RWPE1 (cell line): ENCODE data around the gene LANCL3.
"Not testable (repeated sequence)": the region's sequence is repeated elsewhere in the genome, so short reads cannot be mapped to it uniquely, and the experiment has no call there.

Experiments used
- CTCF ChIA-PET: fragments of 350-600 bp; sonication (Branson Sonifier 250); formaldehyde crosslinking; extraction: SDS; loops from one replicate; lab custom pipeline; 2021; lab: Yijun Ruan, JAX
- POLR2A ChIA-PET: fragments of 400-600 bp; formaldehyde crosslinking; extraction: SDS; loops from one replicate; lab custom pipeline; 2020; ENCODE audit warnings: antibody characterized with exemption; ENCODE audit not compliant: low non-redundant PET; lab: Yijun Ruan, JAX
- DNase-seq: peaks from one replicate; pipeline ENCODE4 v3.0.0; 2012; ENCODE audit warnings: low spot score
- H3K27ac ChIP-seq: fragments of 450-650 bp; 2 replicates; pipeline ENCODE4 v1.5.1; 2017
- CTCF ChIP-seq: fragments of 450-650 bp; conservative IDR thresholded peaks from 2 replicates; pipeline ENCODE4 v1.5.1; 2017; ENCODE audit warnings: low read depth, mild to moderate bottlenecking

LANCL3 gene

GRCh38 chrX:37571426-37572107 lies at the start of gene LANCL3:
Gene LANCL3 (plus strand): TSS chrX:37571661. CDS start chrX:37571871, 210 bp downstream.
- CTCF ChIA-PET = interaction anchor here (0.5 to 0.6 kb wide), 4 partner anchors 179 to 505 kb away, joined by 3 to 4 read pairs (median 3); no protein-coding TSS in a partner anchor
- H3K27ac ChIP-seq, POLR2A ChIA-PET, DNase-seq: not testable (repeated sequence)

- POLR2A ChIA-PET, H3K27ac ChIP-seq, CTCF ChIA-PET, DNase-seq: not testable (repeated sequence)
Measured at GRCh38 chrX:37523673-37524072, 47.8 kb upstream of the LANCL3 start.

GRCh38 chrX:37541991-37542390 lies 29.5 kb upstream of the LANCL3 start:
- ChIA-PET CTCF (no interaction called here), POLR2A (no interaction called here)
- H3K27ac ChIP-seq = no peak overlapping the region
- no peak for DNase-seq
- TF ChIP-seq CTCF = no peak

GRCh38 chrX:37542791-37543190 lies 28.7 kb upstream of the LANCL3 start:
- no peak for DNase-seq
- no peak overlapping the region for H3K27ac ChIP-seq
- no peak for TF ChIP-seq CTCF
- ChIA-PET CTCF (no interaction called here), POLR2A (no interaction called here)

- no peak for DNase-seq
- no peak for TF ChIP-seq CTCF
- CTCF ChIA-PET = no interaction called here
- POLR2A ChIA-PET = no interaction called here
- H3K27ac ChIP-seq = no peak overlapping the region
Measured at GRCh38 chrX:37543324-37543723, 28.1 kb upstream of the LANCL3 start.

GRCh38 chrX:37544531-37544930 lies 26.9 kb upstream of the LANCL3 start:
- H3K27ac ChIP-seq, CTCF ChIA-PET, POLR2A ChIA-PET, DNase-seq: not testable (repeated sequence)

- TF ChIP-seq CTCF = no peak
- ChIA-PET POLR2A (no interaction called here), CTCF (no interaction called here)
Measured at GRCh38 chrX:37545066-37545465, 26.4 kb upstream of the LANCL3 start.

GRCh38 chrX:37549619-37550018 lies 21.8 kb upstream of the LANCL3 start:
- POLR2A ChIA-PET, H3K27ac ChIP-seq, CTCF ChIA-PET, DNase-seq: not testable (repeated sequence)

More at GRCh38 chrX:37545066-37545465, 26.4 kb upstream of the LANCL3 start:
- no peak overlapping the region for H3K27ac ChIP-seq
- DNase-seq = no peak

GRCh38 chrX:37553476-37553875 lies 18.0 kb upstream of the LANCL3 start:
- TF ChIP-seq CTCF = no peak
- POLR2A ChIA-PET = no interaction called here
- no peak overlapping the region for H3K27ac ChIP-seq
- DNase-seq = no peak
- CTCF ChIA-PET = no interaction called here

GRCh38 chrX:37565254-37565653 lies 6.2 kb upstream of the LANCL3 start:
- DNase-seq, POLR2A ChIA-PET, H3K27ac ChIP-seq: not testable (repeated sequence)
- CTCF ChIA-PET = interaction anchor here (0.7 kb wide), 1 partner anchor 880 kb away, joined by 5 read pairs; no protein-coding TSS in a partner anchor

- DNase-seq, H3K27ac ChIP-seq, CTCF ChIA-PET, POLR2A ChIA-PET: not testable (repeated sequence)
Measured at GRCh38 chrX:37570349-37570748, 1.1 kb upstream of the LANCL3 start.
